GM12878 (cell line): ENCODE data around the gene DLG2. TPM values are rescaled to one million over a fixed set of nuclear protein-coding genes. Genes with fewer than 3 reads are reported as not detected.

Source experiments
- ATAC-seq: fragments of 200-7000 bp; cut with Tn5 transposase; 3 replicates; pipeline ENCODE4 v1.9.1; 2020; ENCODE audit warnings: mild to moderate bottlenecking, moderate library complexity
- BruUV-seq: library from RNA; stranded (reverse); fragments of 400-500 nt; replicated peaks from 2 replicates; lab custom pipeline; 2021; lab: Mats Ljungman, UMichigan
- CTCF ChIA-PET: fragments of 300-600 bp; sonication (Branson Sonifier 250); formaldehyde crosslinking; extraction: SDS; loops from one replicate; lab custom pipeline; 2021; ENCODE audit warnings: inconsistent platforms; lab: Yijun Ruan, JAX
- POLR2A ChIA-PET: fragments of 350-600 bp; formaldehyde crosslinking; extraction: SDS; loops from one replicate; lab custom pipeline; 2021; ENCODE audit warnings: inconsistent platforms; lab: Charles Lee
- RAD21 ChIA-PET: fragments of 300-600 bp; sonication (Branson Sonifier 250); formaldehyde crosslinking; loops from one replicate; lab custom pipeline; 2023; ENCODE audit warnings: antibody characterized with exemption; ENCODE audit not compliant: unreplicated experiment; lab: Charles Lee
- SMC1A ChIA-PET: fragments of 300-600 bp; sonication (Branson Sonifier 250); formaldehyde crosslinking; loops from one replicate; lab custom pipeline; 2023; ENCODE audit not compliant: unreplicated experiment, uncharacterized antibody; lab: Charles Lee
- DNase-seq: peaks from one replicate; pipeline ENCODE4 v3.0.0-alpha.2; 2011; ENCODE audit warnings: low read depth, low spot score
- FAIRE-seq: peaks from 3 replicates; lab custom pipeline; 2011; peaks lifted over from hg19 to GRCh38; lab: Jason Lieb, UNC
- H2AFZ ChIP-seq: 2 replicates; pipeline ENCODE4 v1.6.0; 2011; ENCODE audit warnings: low read depth, low read length, control low read depth; ENCODE audit not compliant: control insufficient read depth
- H3K27ac ChIP-seq: 2 replicates; pipeline ENCODE4 v1.5.1; 2011; ENCODE audit warnings: control low read depth; ENCODE audit not compliant: control insufficient read depth, insufficient read depth
- H3K27me3 ChIP-seq, 2 experiments: replicated peaks in 1 of 2; 2 replicates each; pipeline versions ENCODE4 v1.6.0 to v1.6.1; 2011; ENCODE audit warnings: low read length in 1 of 2; ENCODE audit not compliant: control insufficient read depth in 2 of 2, insufficient read depth in 2 of 2
- H3K36me3 ChIP-seq, 2 experiments: 2 replicates each; pipeline ENCODE4 v1.5.1; 2011; ENCODE audit warnings: low read length in 1 of 2; ENCODE audit not compliant: control insufficient read depth in 2 of 2, insufficient read depth in 2 of 2
- H3K4me1 ChIP-seq: 2 replicates; pipeline ENCODE4 v1.6.1; 2011; ENCODE audit warnings: mild to moderate bottlenecking, low read length, moderate library complexity, mixed read lengths; ENCODE audit not compliant: control insufficient read depth, insufficient read depth
- H3K4me2 ChIP-seq: 2 replicates; pipeline ENCODE4 v1.6.0; 2011; ENCODE audit warnings: control low read depth; ENCODE audit not compliant: control insufficient read depth, insufficient read depth
- H3K4me3 ChIP-seq: fragments of 200-600 bp; sonication (generic); 2 replicates; pipeline ENCODE4 v1.5.1; 2016
- H3K79me2 ChIP-seq: 2 replicates; pipeline ENCODE4 v1.6.0; 2011; ENCODE audit warnings: low read length; ENCODE audit not compliant: control insufficient read depth, insufficient read depth
- H3K9ac ChIP-seq: 2 replicates; pipeline ENCODE4 v1.8.0; 2011; ENCODE audit warnings: low read length, control low read depth, mixed read lengths; ENCODE audit not compliant: control insufficient read depth, insufficient read depth
- H3K9me3 ChIP-seq: replicated peaks from 3 replicates; pipeline ENCODE4 v1.5.1; 2011; ENCODE audit warnings: mild to moderate bottlenecking, low read length; ENCODE audit not compliant: control insufficient read depth, insufficient read depth
- H4K20me1 ChIP-seq: 2 replicates; pipeline ENCODE4 v1.6.0; 2011; ENCODE audit not compliant: control insufficient read depth, insufficient read depth
- BHLHE40 ChIP-seq, 2 experiments: fragments of 450-650 bp in 1 of 2; IDR thresholded peaks; 2 replicates each; pipeline ENCODE4 v1.6.1; 2011 to 2017; ENCODE audit warnings: low read depth in 2 of 2, borderline replicate concordance in 1 of 2, improper control_type of control experiment in 1 of 2, low read length in 1 of 2, mild to moderate bottlenecking in 1 of 2
- CTCF ChIP-seq, 3 experiments: IDR thresholded peaks in 2 of 3; conservative IDR thresholded peaks in 1 of 3; 2 replicates each; pipeline ENCODE4 v1.5.1; 2011; ENCODE audit warnings: low read depth in 3 of 3, low read length in 3 of 3, mild to moderate bottlenecking in 3 of 3, control low read depth in 2 of 3, moderate library complexity in 2 of 3, inconsistent platforms in 1 of 3, mixed read lengths in 1 of 3; ENCODE audit not compliant: control insufficient read depth in 2 of 3, insufficient read depth in 1 of 3; ENCODE audit errors: extremely low read depth in 1 of 3
- ETV6 ChIP-seq, 2 experiments: fragments of 450-650 bp in 1 of 2; IDR thresholded peaks in 1 of 2; conservative IDR thresholded peaks in 1 of 2; 2 replicates each; pipeline ENCODE4 v1.6.1; 2014; ENCODE audit warnings: antibody characterized with exemption in 1 of 2, borderline replicate concordance in 1 of 2, low read depth in 1 of 2, mild to moderate bottlenecking in 1 of 2, moderate library complexity in 1 of 2
- HDAC2 ChIP-seq: fragments of 200-600 bp; sonication (generic); IDR thresholded peaks from 2 replicates; pipeline ENCODE4 v1.6.1; 2017
- PKNOX1 ChIP-seq: fragments of 450-650 bp; IDR thresholded peaks from 2 replicates; pipeline ENCODE4 v1.6.1; 2016; ENCODE audit warnings: mild to moderate bottlenecking
- POLR2A ChIP-seq: IDR thresholded peaks from 2 replicates; pipeline ENCODE4 v1.6.1; 2011; ENCODE audit warnings: low read depth, mild to moderate bottlenecking, low read length
- POLR2AphosphoS5 ChIP-seq: IDR thresholded peaks from 2 replicates; pipeline ENCODE4 v1.6.1; 2011; ENCODE audit warnings: mild to moderate bottlenecking, low read length, inconsistent platforms
- ZNF274 ChIP-seq: IDR thresholded peaks from one replicate; pipeline ENCODE4 v1.8.0; 2011; ENCODE audit not compliant: insufficient read length, insufficient read depth
- WGBS: methylation state at CpG from one replicate; pipeline ENCODE4 v1.1.6; 2016; ENCODE audit warnings: low lambda C conversion rate; ENCODE audit not compliant: insufficient replicate concordance, insufficient coverage; ENCODE audit errors: missing lambda C conversion rate; 5-methylcytosine and 5-hydroxymethylcytosine counted together
- in situ Hi-C: fragments of 300-500 bp; cut with MboI; formaldehyde crosslinking; loops from 9 replicates; pipeline ENCODE4 v1.14.3; 2018; ENCODE audit warnings: mixed read lengths
- intact Hi-C: fragments of 100-400 bp; cut with micrococcal nuclease; formaldehyde crosslinking; loops from one replicate; pipeline ENCODE4 v1.14.2; 2022; ENCODE audit not compliant: unreplicated experiment
- polyA plus RNA-seq, 11 experiments: library from polyadenylated mRNA; depleted of rRNA in 4 of 11; unstranded in 6 of 11; stranded (reverse) in 5 of 11; fragments of >200 nt; fragmentation: Nextera tagmentation in 4 of 11; fragmentation: Illumina TruSeq in 1 of 11; extraction: Ambion mirVana in 4 of 11; extraction: Trizol in 1 of 11; gene quantifications; 1 replicate in 1 of 11; 2 replicates in 10 of 11; pipeline versions ENCODE4 v1.2.1 to v1.2.3, GENCODE V29; 2011 to 2016; ENCODE audit warnings: inconsistent platforms in 2 of 11, missing spikeins in 2 of 11, low read depth in 1 of 11
- total RNA-seq, 4 experiments: library from RNA; depleted of rRNA in 3 of 4; stranded (reverse); fragments of >200 nt in 3 of 4; fragmentation: Illumina TruSeq in 1 of 4; extraction: Trizol in 1 of 4; gene quantifications; 2 replicates each; pipeline versions ENCODE4 v1.2.1 to v1.2.3, GENCODE V29; 2013 to 2021

DLG2 gene
- total and polyA plus RNA-seq, 10 of the 15 experiments (the other 5 are each of a cell fraction or from before 2014, with no cell fraction given) = 0.09 to 0.98 (median 0.35) TPM

GRCh38 chr11:84963240-84963639, 663.9 kb downstream of the DLG2 start:
- ChIA-PET POLR2A (no interaction called here), RAD21 (no interaction called here), SMC1A (no interaction called here), CTCF (no interaction called here)
- Histone ChIP-seq H3K4me3 (no peak overlapping the region), H3K9ac (no peak overlapping the region), H3K9me3 (no peaks in the 10 kb centered on the region), H3K27me3 (no peaks in the 10 kb centered on the region), H3K79me2 (no peaks in the 10 kb centered on the region), H4K20me1 (no peaks in the 10 kb centered on the region), H2AFZ (no peak overlapping the region), H3K36me3 (no peaks in the 10 kb centered on the region), H3K4me2 (no peak overlapping the region), H3K4me1 (no peaks in the 10 kb centered on the region), H3K27ac (no peak overlapping the region)
- TF ChIP-seq ZNF274 (no peak), POLR2A (no peak), ETV6 (conservative IDR thresholded peaks at IDR 0.05 in 1 of 2, IDR thresholded peaks at IDR 0.05 in 1 of 2; ENCODE audit: borderline replicate concordance in 1 of 2, low read depth in 1 of 2) (no peak), PKNOX1 (no peak), CTCF (IDR thresholded peaks at IDR 0.05 in 2 of 3, conservative IDR thresholded peaks at IDR 0.05 in 1 of 3; ENCODE audit: control insufficient read depth in 2 of 3, extremely low read depth in 1 of 3, insufficient read depth in 1 of 3, low read depth in 3 of 3, low read length in 3 of 3) (no peak), POLR2AphosphoS5 (no peak), HDAC2 (no peak), BHLHE40 (IDR thresholded peaks at IDR 0.05; ENCODE audit: borderline replicate concordance in 1 of 2, low read depth in 2 of 2, low read length in 1 of 2) (no peak)
- in situ Hi-C loops = no loop called here
- BruUV-seq = no TSS peak
- no peak for FAIRE-seq
- WGBS = 8% methylated on average over 1 of the region's 1 CpG
- no peak for DNase-seq
- intact Hi-C loops = no loop called here
- ATAC-seq = no peak
